ENCODE results near the gene NRP1.

GRCh38 chr10:33336582-33337325 is 2.3 kb upstream of the NRP1 start:
- TF ChIP-seq, protein P1, sequence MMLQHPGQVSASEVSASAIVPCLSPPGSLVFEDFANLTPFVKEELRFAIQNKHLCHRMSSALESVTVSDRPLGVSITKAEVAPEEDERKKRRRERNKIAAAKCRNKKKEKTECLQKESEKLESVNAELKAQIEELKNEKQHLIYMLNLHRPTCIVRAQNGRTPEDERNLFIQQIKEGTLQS (CRISPR knock-in tag; conservative IDR thresholded peaks at IDR 0.05): no peak
- TF ChIP-seq, protein P2, sequence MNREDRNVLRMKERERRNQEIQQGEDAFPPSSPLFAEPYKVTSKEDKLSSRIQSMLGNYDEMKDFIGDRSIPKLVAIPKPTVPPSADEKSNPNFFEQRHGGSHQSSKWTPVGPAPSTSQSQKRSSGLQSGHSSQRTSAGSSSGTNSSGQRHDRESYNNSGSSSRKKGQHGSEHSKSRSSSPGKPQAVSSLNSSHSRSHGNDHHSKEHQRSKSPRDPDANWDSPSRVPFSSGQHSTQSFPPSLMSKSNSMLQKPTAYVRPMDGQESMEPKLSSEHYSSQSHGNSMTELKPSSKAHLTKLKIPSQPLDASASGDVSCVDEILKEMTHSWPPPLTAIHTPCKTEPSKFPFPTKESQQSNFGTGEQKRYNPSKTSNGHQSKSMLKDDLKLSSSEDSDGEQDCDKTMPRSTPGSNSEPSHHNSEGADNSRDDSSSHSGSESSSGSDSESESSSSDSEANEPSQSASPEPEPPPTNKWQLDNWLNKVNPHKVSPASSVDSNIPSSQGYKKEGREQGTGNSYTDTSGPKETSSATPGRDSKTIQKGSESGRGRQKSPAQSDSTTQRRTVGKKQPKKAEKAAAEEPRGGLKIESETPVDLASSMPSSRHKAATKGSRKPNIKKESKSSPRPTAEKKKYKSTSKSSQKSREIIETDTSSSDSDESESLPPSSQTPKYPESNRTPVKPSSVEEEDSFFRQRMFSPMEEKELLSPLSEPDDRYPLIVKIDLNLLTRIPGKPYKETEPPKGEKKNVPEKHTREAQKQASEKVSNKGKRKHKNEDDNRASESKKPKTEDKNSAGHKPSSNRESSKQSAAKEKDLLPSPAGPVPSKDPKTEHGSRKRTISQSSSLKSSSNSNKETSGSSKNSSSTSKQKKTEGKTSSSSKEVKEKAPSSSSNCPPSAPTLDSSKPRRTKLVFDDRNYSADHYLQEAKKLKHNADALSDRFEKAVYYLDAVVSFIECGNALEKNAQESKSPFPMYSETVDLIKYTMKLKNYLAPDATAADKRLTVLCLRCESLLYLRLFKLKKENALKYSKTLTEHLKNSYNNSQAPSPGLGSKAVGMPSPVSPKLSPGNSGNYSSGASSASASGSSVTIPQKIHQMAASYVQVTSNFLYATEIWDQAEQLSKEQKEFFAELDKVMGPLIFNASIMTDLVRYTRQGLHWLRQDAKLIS (CRISPR knock-in tag; IDR thresholded peaks at IDR 0.05; ENCODE audit: borderline replicate concordance): no peak
- no peak for TF ChIP-seq CTCF (IDR thresholded peaks at IDR 0.05)

All from WTC11 (cell line).